Esophagus muscularis mucosa (tissue), 4 donors: ENCODE measurements around the gene PLD2. TPM values are rescaled to one million over a fixed set of nuclear protein-coding genes. Genes with fewer than 3 reads are reported as not detected.

Experiments used
- DNase-seq: peaks from one replicate; pipeline ENCODE4 v3.0.0-alpha.2; 2017; ENCODE audit errors: extremely low spot score
- H3K27ac ChIP-seq, 4 donors: fragments of 200-600 bp; sonication (generic); replicated peaks in 1 of 4; 1 replicate in 3 of 4; 2 replicates in 1 of 4; pipeline ENCODE4 v1.5.1; 2016 to 2019; ENCODE audit warnings: mild to moderate bottlenecking in 1 of 4
- H3K27me3 ChIP-seq, 4 donors: fragments of 200-600 bp; sonication (generic); one replicate each; pipeline versions ENCODE4 v1.5.1 to v1.6.0; 2016 to 2019
- H3K36me3 ChIP-seq, 4 donors: fragments of 200-600 bp; sonication (generic); one replicate each; pipeline ENCODE4 v1.5.1; 2016 to 2019
- H3K4me1 ChIP-seq, 4 donors: fragments of 200-600 bp; sonication (generic); one replicate each; pipeline ENCODE4 v1.5.1; 2016 to 2019
- H3K4me3 ChIP-seq, 4 donors: fragments of 200-600 bp; sonication (generic); 1 replicate in 2 of 4; 2 replicates in 2 of 4; pipeline ENCODE4 v1.5.1; 2016 to 2019; ENCODE audit warnings: mild to moderate bottlenecking in 4 of 4, moderate library complexity in 1 of 4
- H3K9me3 ChIP-seq, 4 donors: fragments of 200-600 bp; sonication (generic); 1 replicate in 3 of 4; 2 replicates in 1 of 4; pipeline ENCODE4 v1.5.1; 2016 to 2019
- EP300 ChIP-seq: sonication (generic); formaldehyde crosslinking; IDR thresholded peaks from one replicate; pipeline ENCODE4 v1.6.1; 2017; ENCODE audit warnings: antibody characterized with exemption
- POLR2A ChIP-seq: fragments of 450-650 bp; IDR thresholded peaks from one replicate; pipeline ENCODE4 v1.6.1; 2017; ENCODE audit warnings: antibody characterized with exemption, moderate library complexity, mild to moderate bottlenecking, low read depth
- POLR2AphosphoS5 ChIP-seq, 2 donors: sonication (generic); formaldehyde crosslinking; IDR thresholded peaks; one replicate each; pipeline ENCODE4 v1.6.1; 2017; ENCODE audit warnings: antibody characterized with exemption in 2 of 2
- WGBS: methylation state at CpG from one replicate; pipeline ENCODE4 v1.1.5; 2018; 5-methylcytosine and 5-hydroxymethylcytosine counted together
- intact Hi-C: fragments of 100-400 bp; cut with DNase I; formaldehyde crosslinking; loops from one replicate; pipeline ENCODE4 v1.15.1; 2023
- total RNA-seq, 4 donors: library from RNA; depleted of rRNA; stranded (reverse); fragments of >200 nt; gene quantifications; one replicate each; pipeline versions ENCODE4 v1.1.0 to v1.2.1, GENCODE V29; 2016
- TF ChIP-seq, protein P1 (sequence below), 3 experiments: fragments of 200-600 bp in 2 of 3; fragments of 450-650 bp in 1 of 3; sonication (generic) in 2 of 3; IDR thresholded peaks; one replicate each; pipeline ENCODE4 v1.5.1; 2017 to 2019; ENCODE audit warnings: antibody characterized with exemption in 3 of 3, mild to moderate bottlenecking in 2 of 3, moderate library complexity in 1 of 3

The PLD2 gene
- total RNA-seq, 4 donors from 2014 or later: 9.6 to 15.2 (median 12.0) TPM

- H3K9me3 ChIP-seq: no peaks in the 10 kb centered on the region
- H3K27me3 ChIP-seq: peaks cover 0 to 11% (median 0%) of the 10 kb centered on the region in 4 donors
- peak overlapping the region in 1 of 4 donors; percentile 39 for H3K27ac ChIP-seq
- TF ChIP-seq POLR2A (no peak), EP300 (no peak), POLR2AphosphoS5 (IDR thresholded peaks at IDR 0.05) (no peak)
- TF ChIP-seq, protein P1, sequence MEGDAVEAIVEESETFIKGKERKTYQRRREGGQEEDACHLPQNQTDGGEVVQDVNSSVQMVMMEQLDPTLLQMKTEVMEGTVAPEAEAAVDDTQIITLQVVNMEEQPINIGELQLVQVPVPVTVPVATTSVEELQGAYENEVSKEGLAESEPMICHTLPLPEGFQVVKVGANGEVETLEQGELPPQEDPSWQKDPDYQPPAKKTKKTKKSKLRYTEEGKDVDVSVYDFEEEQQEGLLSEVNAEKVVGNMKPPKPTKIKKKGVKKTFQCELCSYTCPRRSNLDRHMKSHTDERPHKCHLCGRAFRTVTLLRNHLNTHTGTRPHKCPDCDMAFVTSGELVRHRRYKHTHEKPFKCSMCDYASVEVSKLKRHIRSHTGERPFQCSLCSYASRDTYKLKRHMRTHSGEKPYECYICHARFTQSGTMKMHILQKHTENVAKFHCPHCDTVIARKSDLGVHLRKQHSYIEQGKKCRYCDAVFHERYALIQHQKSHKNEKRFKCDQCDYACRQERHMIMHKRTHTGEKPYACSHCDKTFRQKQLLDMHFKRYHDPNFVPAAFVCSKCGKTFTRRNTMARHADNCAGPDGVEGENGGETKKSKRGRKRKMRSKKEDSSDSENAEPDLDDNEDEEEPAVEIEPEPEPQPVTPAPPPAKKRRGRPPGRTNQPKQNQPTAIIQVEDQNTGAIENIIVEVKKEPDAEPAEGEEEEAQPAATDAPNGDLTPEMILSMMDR (IDR thresholded peaks at IDR 0.05): no peak
- WGBS: 61% methylated on average over 8 of the region's 9 CpGs
- H3K4me1 ChIP-seq: no peaks in the 10 kb centered on the region
- intact Hi-C loops: no loop called here
- no peaks in the 10 kb centered on the region for H3K36me3 ChIP-seq
- DNase-seq: no peak
- H3K4me3 ChIP-seq: no peak overlapping the region
These were observed 40.2 kb upstream of the PLD2 start for GRCh38 chr17:4766723-4767122.

DNA sequence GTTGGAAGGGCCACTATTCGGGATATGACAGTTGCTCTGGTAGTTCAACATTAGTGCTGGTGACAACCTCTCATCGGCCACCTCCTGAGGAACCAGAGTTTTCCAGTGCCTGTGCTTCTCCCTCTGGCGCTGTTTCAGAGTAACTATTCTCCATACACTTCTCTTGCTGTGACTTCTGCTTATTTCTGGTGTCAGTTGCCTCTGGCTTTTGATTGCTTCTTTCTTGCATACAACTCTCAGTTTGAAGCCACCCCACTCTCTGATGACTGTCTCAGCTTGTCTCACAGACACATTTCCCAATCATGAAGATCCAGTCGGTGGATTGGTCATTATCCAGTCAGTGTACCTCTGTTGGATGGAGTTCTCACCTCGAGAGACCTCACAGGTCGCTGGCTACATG is 38.7 kb upstream of the PLD2 start:
- Histone ChIP-seq H3K9me3 (no peaks in the 10 kb centered on the region), H3K4me3 (no peak overlapping the region), H3K36me3 (no peaks in the 10 kb centered on the region), H3K4me1 (no peaks in the 10 kb centered on the region), H3K27me3 (peaks cover 0 to 22% (median 0%) of the 10 kb centered on the region in 4 donors), H3K27ac (no peak overlapping the region)
- no peak for TF ChIP-seq POLR2AphosphoS5 (IDR thresholded peaks at IDR 0.05)
- no peak for TF ChIP-seq EP300
- TF ChIP-seq POLR2A: no peak
- TF ChIP-seq, protein P1 (IDR thresholded peaks at IDR 0.05): no peak
- intact Hi-C loops: no loop called here
- 79% methylated on average over 6 of the region's 6 CpGs for WGBS
- no peak for DNase-seq

DNA sequence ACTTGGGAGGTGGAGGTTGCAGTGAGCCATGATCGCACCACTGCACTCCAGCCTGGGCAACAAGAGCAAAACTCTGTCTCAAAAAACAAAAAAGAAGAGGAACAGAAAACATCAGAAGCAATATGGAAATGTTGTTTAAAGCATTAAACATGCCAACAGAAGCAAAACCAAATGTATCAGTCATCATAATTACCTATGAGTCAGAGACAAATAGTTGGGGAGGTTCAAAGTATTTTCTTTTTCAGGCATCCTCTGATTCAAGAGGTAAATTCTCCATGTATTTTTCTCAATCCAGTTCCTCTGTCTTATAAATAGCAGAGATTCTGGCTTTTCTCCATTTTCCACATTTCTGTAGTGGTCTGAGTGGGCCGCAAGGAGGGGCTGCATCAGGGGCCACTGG is 37.3 kb upstream of the PLD2 start:
- no peaks in the 10 kb centered on the region for H3K36me3 ChIP-seq
- 95% methylated on average over 2 of the region's 2 CpGs for WGBS
- intact Hi-C loops: no loop called here
- TF ChIP-seq, protein P1 (IDR thresholded peaks at IDR 0.05): no peak
- no peak for TF ChIP-seq POLR2AphosphoS5 (IDR thresholded peaks at IDR 0.05)
- TF ChIP-seq POLR2A: no peak
- TF ChIP-seq EP300: no peak
- H3K27ac ChIP-seq: no peak overlapping the region
- H3K27me3 ChIP-seq: peaks cover 0 to 26% (median 0%) of the 10 kb centered on the region in 4 donors
- H3K9me3 ChIP-seq: no peaks in the 10 kb centered on the region
- H3K4me1 ChIP-seq: no peaks in the 10 kb centered on the region
- no peak overlapping the region for H3K4me3 ChIP-seq
- DNase-seq: no peak

GRCh38 chr17:4771519-4772234 is 35.3 kb upstream of the PLD2 start, which contains the start of gene TM4SF5:
Gene TM4SF5 (plus strand): TSS chr17:4771886. CDS start chr17:4771923, 37 bp downstream.
- H3K27ac ChIP-seq: no peak within 1 kb of the TSS
- H3K4me3 ChIP-seq: no peak within 1 kb of the TSS
- intact Hi-C loops: no loop called here
- H3K9me3 ChIP-seq: no peaks in the 10 kb centered on the region
- H3K27me3 ChIP-seq: peaks cover 0 to 31% (median 0%) of the 10 kb centered on the region in 4 donors
- TF ChIP-seq POLR2A (no peak), EP300 (no peak), POLR2AphosphoS5 (IDR thresholded peaks at IDR 0.05) (no peak)
- TF ChIP-seq, protein P1 (IDR thresholded peaks at IDR 0.05): no peak
- no peaks in the 10 kb centered on the region for H3K4me1 ChIP-seq
- 67% methylated on average over 13 of the region's 13 CpGs for WGBS
- H3K36me3 ChIP-seq: no peaks in the 10 kb centered on the region
- DNase-seq: no peak
